K562 (cell line): ENCODE results near the gene DDAH2. TPM values are rescaled to one million over a fixed set of nuclear protein-coding genes. Genes with fewer than 3 reads are reported as not detected.
A peak's percentile ranks its signal among the peaks of the same experiment; 100 is the strongest.

Source experiments
- CBX8 ChIP-seq: fragments of 200-600 bp; sonication (generic); IDR thresholded peaks from 2 replicates; pipeline ENCODE4 v1.6.1; 2012; ENCODE audit warnings: borderline replicate concordance, mixed run types, low read depth, mild to moderate bottlenecking, moderate library complexity, mixed read lengths, low read length, control low read depth, inconsistent platforms; ENCODE audit not compliant: poor library complexity, severe bottlenecking; ENCODE audit errors: extremely low read depth
- ELF4 ChIP-seq: fragments of 450-650 bp; formaldehyde crosslinking; IDR thresholded peaks from 2 replicates; pipeline ENCODE4 v1.4.0; 2022; ENCODE audit warnings: missing genetic modification characterization
- FIP1L1 ChIP-seq: fragments of 200-400 bp; formaldehyde crosslinking; IDR thresholded peaks from 2 replicates; pipeline ENCODE4 v1.6.1; 2018; ENCODE audit warnings: mild to moderate bottlenecking, low read depth, low read length; ENCODE audit not compliant: poor library complexity, severe bottlenecking
- FUS ChIP-seq: fragments of 200-400 bp; formaldehyde crosslinking; optimal IDR thresholded peaks from 2 replicates; pipeline ENCODE3; 2017; ENCODE audit warnings: low read depth, low read length
- HOXB6 ChIP-seq: fragments of 250-450 bp; sonication (Bioruptor Pico); IDR thresholded peaks from 2 replicates; pipeline ENCODE4 v1.5.1; 2022; ENCODE audit warnings: mild to moderate bottlenecking, borderline replicate concordance
- KDM5B ChIP-seq: fragments of 200-600 bp; sonication (generic); IDR thresholded peaks from 2 replicates; pipeline ENCODE4 v1.6.1; 2012; ENCODE audit warnings: low read depth, mild to moderate bottlenecking, moderate library complexity, low read length, control low read depth, inconsistent platforms; ENCODE audit not compliant: insufficient replicate concordance
- KHSRP ChIP-seq: fragments of 450-650 bp; IDR thresholded peaks from 2 replicates; pipeline ENCODE4 v1.6.1; 2017
- NEUROD1 ChIP-seq: fragments of 150-350 bp; IDR thresholded peaks from 2 replicates; pipeline ENCODE4 v1.6.1; 2014; ENCODE audit warnings: borderline replicate concordance, low read length, low read depth; ENCODE audit not compliant: partially characterized antibody
- SIN3A ChIP-seq, 2 experiments: fragments of 150-350 bp in 1 of 2; IDR thresholded peaks; 2 replicates each; pipeline ENCODE4 v1.6.1; 2011 to 2016; ENCODE audit warnings: borderline replicate concordance in 2 of 2, low read depth in 2 of 2, low read length in 2 of 2, mild to moderate bottlenecking in 2 of 2, moderate library complexity in 2 of 2; ENCODE audit not compliant: control insufficient read depth in 1 of 2
- SRSF1 ChIP-seq: fragments of 200-400 bp; formaldehyde crosslinking; IDR thresholded peaks from 2 replicates; pipeline ENCODE4 v1.6.1; 2017; ENCODE audit warnings: mild to moderate bottlenecking, low read depth, low read length, moderate library complexity
- SRSF3 ChIP-seq: fragments of 200-400 bp; formaldehyde crosslinking; IDR thresholded peaks from 2 replicates; pipeline ENCODE4 v1.6.1; 2016; ENCODE audit warnings: mild to moderate bottlenecking, low read length, moderate library complexity; ENCODE audit not compliant: insufficient read depth
- STAT5B ChIP-seq: fragments of 250-450 bp; sonication (Bioruptor Pico); IDR thresholded peaks from 2 replicates; pipeline ENCODE4 v1.8.0; 2021; ENCODE audit warnings: mild to moderate bottlenecking, inconsistent platforms
- ZBTB7A ChIP-seq: IDR thresholded peaks from 2 replicates; pipeline ENCODE4 v1.6.1; 2011; ENCODE audit warnings: low read depth, mild to moderate bottlenecking, low read length, moderate library complexity, borderline replicate concordance; ENCODE audit not compliant: control insufficient read depth
- ZFP36 ChIP-seq: fragments of 150-350 bp; IDR thresholded peaks from 2 replicates; pipeline ENCODE4 v1.6.1; 2018; ENCODE audit warnings: low read length, low read depth; ENCODE audit not compliant: partially characterized antibody
- ZNF165 ChIP-seq: fragments of 250-450 bp; sonication (Bioruptor Pico); IDR thresholded peaks from 2 replicates; pipeline ENCODE4 v1.4.0; 2020; ENCODE audit warnings: borderline replicate concordance
- ZNF57 ChIP-seq: fragments of 450-650 bp; formaldehyde crosslinking; IDR thresholded peaks from 2 replicates; pipeline ENCODE4 v1.4.0; 2020; ENCODE audit warnings: mild to moderate bottlenecking, moderate library complexity
- polyA plus RNA-seq, 8 experiments: library from polyadenylated mRNA; depleted of rRNA in 4 of 8; stranded (reverse) in 5 of 8; unstranded in 3 of 8; fragments of >200 nt; fragmentation: Nextera tagmentation in 2 of 8; fragmentation: Illumina TruSeq in 1 of 8; extraction: Ambion mirVana in 2 of 8; extraction: Trizol in 1 of 8; gene quantifications; 2 replicates each; pipeline versions ENCODE4 v1.2.1 to v1.2.3, GENCODE V29; 2011 to 2014; ENCODE audit warnings: inconsistent platforms in 1 of 8, missing spikeins in 1 of 8
- total RNA-seq, 7 experiments: library from RNA; depleted of rRNA in 6 of 7; stranded (reverse); fragments of >200 nt in 6 of 7; fragmentation: Illumina TruSeq in 2 of 7; extraction: Trizol in 2 of 7; gene quantifications; 2 replicates each; pipeline versions ENCODE4 v1.2.1 to v1.2.3, GENCODE V29; 2011 to 2021; ENCODE audit warnings: low replicate concordance in 1 of 7
- TF ChIP-seq, protein P1 (sequence below): sonication (generic); formaldehyde crosslinking; IDR thresholded peaks from 2 replicates; pipeline ENCODE4 v1.8.1; 2023; ENCODE audit warnings: mild to moderate bottlenecking, missing genetic modification reagents
- TF ChIP-seq, protein P2 (sequence below): fragments of 250-450 bp; sonication (Bioruptor Pico); IDR thresholded peaks from 2 replicates; pipeline ENCODE4 v1.6.1; 2021; ENCODE audit warnings: mild to moderate bottlenecking
- TF ChIP-seq, protein P3 (sequence below): sonication (generic); formaldehyde crosslinking; IDR thresholded peaks from 2 replicates; pipeline ENCODE4 v1.9.0; 2022; ENCODE audit warnings: mild to moderate bottlenecking, missing genetic modification reagents

Gene DDAH2
- total and polyA plus RNA-seq, 9 of the 15 experiments (the other 6 are each of a cell fraction or from before 2014, with no cell fraction given), result 1.8 to 45.4 (median 21.4) TPM

DNA sequence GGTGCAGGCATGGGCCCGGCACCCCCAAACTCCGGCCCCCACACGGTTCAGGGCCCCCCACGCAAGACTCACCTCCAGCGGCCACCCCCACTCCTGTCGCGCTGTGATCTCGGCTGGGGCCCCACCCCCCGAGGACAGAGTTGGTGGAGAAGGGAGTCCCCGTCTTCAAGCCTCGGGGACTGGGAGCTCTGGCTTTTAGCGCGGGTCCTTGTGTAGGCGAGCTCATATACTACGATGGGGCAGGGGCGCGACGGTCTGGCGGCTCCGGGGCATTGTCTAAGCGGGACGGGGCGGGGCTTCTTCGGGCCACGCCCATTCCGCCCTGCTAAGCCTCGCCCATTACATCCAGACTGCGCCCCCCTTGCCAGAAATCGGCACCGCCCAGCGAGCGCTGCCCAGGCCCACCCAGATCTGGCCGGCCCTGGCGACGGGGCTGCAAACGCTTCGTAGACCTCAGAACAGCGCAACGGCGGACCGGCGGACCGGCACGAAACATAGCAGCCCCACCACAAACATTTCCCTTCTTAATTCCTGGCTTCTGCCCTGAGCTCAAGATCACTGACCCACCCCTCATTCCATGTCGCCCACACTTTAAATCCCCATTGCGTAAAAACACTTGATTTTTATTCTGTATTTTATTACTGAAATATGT lies 1.0 kb upstream of the DDAH2 start (continued):
- TF ChIP-seq KDM5B, result peak; percentile 78
- TF ChIP-seq SIN3A (IDR thresholded peaks at IDR 0.05; ENCODE audit: borderline replicate concordance in 2 of 2, control insufficient read depth in 1 of 2, low read depth in 2 of 2, low read length in 2 of 2), result peak in 1 of 2 experiments; percentile 93; a peak in 1 of 4 replicates
- TF ChIP-seq, protein P1, sequence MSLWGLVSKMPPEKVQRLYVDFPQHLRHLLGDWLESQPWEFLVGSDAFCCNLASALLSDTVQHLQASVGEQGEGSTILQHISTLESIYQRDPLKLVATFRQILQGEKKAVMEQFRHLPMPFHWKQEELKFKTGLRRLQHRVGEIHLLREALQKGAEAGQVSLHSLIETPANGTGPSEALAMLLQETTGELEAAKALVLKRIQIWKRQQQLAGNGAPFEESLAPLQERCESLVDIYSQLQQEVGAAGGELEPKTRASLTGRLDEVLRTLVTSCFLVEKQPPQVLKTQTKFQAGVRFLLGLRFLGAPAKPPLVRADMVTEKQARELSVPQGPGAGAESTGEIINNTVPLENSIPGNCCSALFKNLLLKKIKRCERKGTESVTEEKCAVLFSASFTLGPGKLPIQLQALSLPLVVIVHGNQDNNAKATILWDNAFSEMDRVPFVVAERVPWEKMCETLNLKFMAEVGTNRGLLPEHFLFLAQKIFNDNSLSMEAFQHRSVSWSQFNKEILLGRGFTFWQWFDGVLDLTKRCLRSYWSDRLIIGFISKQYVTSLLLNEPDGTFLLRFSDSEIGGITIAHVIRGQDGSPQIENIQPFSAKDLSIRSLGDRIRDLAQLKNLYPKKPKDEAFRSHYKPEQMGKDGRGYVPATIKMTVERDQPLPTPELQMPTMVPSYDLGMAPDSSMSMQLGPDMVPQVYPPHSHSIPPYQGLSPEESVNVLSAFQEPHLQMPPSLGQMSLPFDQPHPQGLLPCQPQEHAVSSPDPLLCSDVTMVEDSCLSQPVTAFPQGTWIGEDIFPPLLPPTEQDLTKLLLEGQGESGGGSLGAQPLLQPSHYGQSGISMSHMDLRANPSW (CRISPR knock-in tag), result peak; percentile 63
- TF ChIP-seq ZBTB7A, result peak; percentile 97
- TF ChIP-seq ZNF57 (CRISPR knock-in tag), result peak; percentile 95
- no peak for TF ChIP-seq ZFP36
- TF ChIP-seq ELF4, result peak; percentile 99
- TF ChIP-seq, protein P2, sequence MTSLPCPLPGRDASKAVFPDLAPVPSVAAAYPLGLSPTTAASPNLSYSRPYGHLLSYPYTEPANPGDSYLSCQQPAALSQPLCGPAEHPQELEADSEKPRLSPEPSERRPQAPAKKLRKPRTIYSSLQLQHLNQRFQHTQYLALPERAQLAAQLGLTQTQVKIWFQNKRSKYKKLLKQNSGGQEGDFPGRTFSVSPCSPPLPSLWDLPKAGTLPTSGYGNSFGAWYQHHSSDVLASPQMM (CRISPR knock-in tag), result peak; percentile 89
- TF ChIP-seq SRSF1, result 0 out of 2 replicates have a peak, but pooled peaks have one; percentile 85
- TF ChIP-seq CBX8, result no peak
- no peak for TF ChIP-seq STAT5B (CRISPR knock-in tag)
- TF ChIP-seq FUS, result peak; percentile 67
- peak; percentile 74; the same call in 1 of the 2 replicates for TF ChIP-seq SRSF3
- TF ChIP-seq ZNF165 (CRISPR knock-in tag), result peak; percentile 91
- TF ChIP-seq NEUROD1, result peak; percentile 66
- TF ChIP-seq FIP1L1, result peak; percentile 98
- peak; percentile 63 for TF ChIP-seq KHSRP
- TF ChIP-seq, protein P3, sequence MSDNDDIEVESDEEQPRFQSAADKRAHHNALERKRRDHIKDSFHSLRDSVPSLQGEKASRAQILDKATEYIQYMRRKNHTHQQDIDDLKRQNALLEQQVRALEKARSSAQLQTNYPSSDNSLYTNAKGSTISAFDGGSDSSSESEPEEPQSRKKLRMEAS (CRISPR knock-in tag), result peak; percentile 47; the same call in 1 of the 2 replicates
- peak; percentile 72 for TF ChIP-seq HOXB6 (CRISPR knock-in tag)
